ENCODE data around the gene RPP25. TPM values are rescaled to one million over a fixed set of nuclear protein-coding genes. Genes with fewer than 3 reads are reported as not detected.

The RPP25 gene
- total and polyA plus RNA-seq, 2 of the 13 experiments (the other 11 are each of a cell fraction or from before 2014, with no cell fraction given), result 0.05 to 0.11 TPM

- TF ChIP-seq ZNF318 (CRISPR knock-in tag; IDR thresholded peaks at IDR 0.05), result no peak
- 0 out of 2 replicates have a peak, but pooled peaks have one; percentile 87 for TF ChIP-seq ZFP36L2 (CRISPR knock-in tag; IDR thresholded peaks at IDR 0.05)
- no peak; the same call in 1 of the 2 replicates for TF ChIP-seq AKNA (CRISPR knock-in tag; IDR thresholded peaks at IDR 0.05; ENCODE audit: borderline replicate concordance)
- peak; percentile 68; the same call in 1 of the 2 replicates for TF ChIP-seq DR1 (CRISPR knock-in tag; IDR thresholded peaks at IDR 0.05)
- no peak for TF ChIP-seq THAP9 (CRISPR knock-in tag; IDR thresholded peaks at IDR 0.05; ENCODE audit: borderline replicate concordance)
- TF ChIP-seq TSC22D2 (CRISPR knock-in tag; IDR thresholded peaks at IDR 0.05; ENCODE audit: borderline replicate concordance), result peak; percentile 97
- no peak for TF ChIP-seq HOXA7 (CRISPR knock-in tag; IDR thresholded peaks at IDR 0.05)
- no peak for TF ChIP-seq ZNF615 (CRISPR knock-in tag; IDR thresholded peaks at IDR 0.05; ENCODE audit: borderline replicate concordance)
- TF ChIP-seq CERS6 (CRISPR knock-in tag; IDR thresholded peaks at IDR 0.05), result no peak
- peak; percentile 59 for TF ChIP-seq PHF20 (CRISPR knock-in tag; IDR thresholded peaks at IDR 0.05)
- TF ChIP-seq ZBTB21 (CRISPR knock-in tag; IDR thresholded peaks at IDR 0.05), result no peak
Observed at GRCh38 chr15:74995182-74995778, 38.7 kb upstream of the RPP25 start, which contains the start of gene SCAMP5 (continued).

All from HepG2 (cell line).